ENCODE results near the gene STPG3.
A peak's percentile ranks its signal among the peaks of the same experiment; 100 is the strongest.

The STPG3 gene

GRCh38 chr9:137278061-137278701, 27.1 kb downstream of the STPG3 start:
- DNase-seq (ENCODE audit: low read depth in 3 of 3, low spot score in 1 of 3): no peak

DNA sequence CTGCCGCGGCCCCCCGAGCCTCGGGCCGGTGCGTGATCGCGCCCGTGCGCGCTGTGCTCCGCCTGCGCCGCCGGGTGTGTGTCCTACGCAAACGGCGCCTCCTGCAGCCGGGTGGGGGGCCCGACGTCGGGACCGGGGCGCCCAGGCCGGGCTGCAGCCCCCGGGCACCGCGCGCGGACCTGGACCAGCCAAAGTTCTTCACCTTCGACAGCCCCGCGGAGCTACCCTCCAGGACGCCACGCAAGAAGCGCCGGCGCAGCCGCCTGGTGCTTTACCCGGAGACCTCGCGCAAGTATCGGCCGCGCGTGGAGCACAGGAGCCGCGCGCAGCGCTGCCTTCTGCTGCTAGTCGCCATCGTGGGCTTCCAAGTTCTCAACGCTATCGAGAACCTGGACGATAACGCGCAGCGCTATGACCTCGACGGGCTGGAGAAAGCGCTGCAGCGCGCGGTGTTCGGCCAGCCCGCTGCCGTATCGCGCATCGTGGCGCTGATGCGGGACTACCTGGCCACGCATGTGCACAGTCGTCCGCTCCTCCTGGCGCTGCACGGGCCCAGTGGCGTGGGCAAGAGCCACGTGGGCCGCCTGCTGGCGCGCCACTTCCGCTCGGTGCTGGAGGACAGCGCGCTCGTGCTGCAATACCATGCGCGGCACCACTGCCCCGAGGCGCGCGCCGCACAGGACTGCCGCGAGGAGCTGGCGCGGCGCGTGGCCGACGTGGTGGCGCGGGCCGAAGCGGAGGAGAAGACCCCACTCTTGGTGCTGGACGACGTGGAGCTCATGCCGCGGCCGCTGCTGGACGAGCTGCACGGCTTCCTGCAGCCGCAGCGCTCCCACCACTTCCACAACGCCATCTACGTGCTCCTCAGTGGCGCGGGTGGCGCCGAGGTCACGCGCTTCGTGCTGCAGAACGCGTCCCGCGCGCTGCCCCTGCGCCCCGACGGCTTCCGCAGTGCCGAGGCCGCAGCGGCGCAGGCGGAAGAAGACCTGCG, 27.9 kb downstream of the STPG3 start:
- no peak for DNase-seq (ENCODE audit: low read depth in 3 of 3, low spot score in 1 of 3)

- DNase-seq (ENCODE audit: low read depth in 3 of 3, low spot score in 1 of 3): no peak
These were observed 28.8 kb downstream of the STPG3 start for GRCh38 chr9:137279741-137280473.

DNA sequence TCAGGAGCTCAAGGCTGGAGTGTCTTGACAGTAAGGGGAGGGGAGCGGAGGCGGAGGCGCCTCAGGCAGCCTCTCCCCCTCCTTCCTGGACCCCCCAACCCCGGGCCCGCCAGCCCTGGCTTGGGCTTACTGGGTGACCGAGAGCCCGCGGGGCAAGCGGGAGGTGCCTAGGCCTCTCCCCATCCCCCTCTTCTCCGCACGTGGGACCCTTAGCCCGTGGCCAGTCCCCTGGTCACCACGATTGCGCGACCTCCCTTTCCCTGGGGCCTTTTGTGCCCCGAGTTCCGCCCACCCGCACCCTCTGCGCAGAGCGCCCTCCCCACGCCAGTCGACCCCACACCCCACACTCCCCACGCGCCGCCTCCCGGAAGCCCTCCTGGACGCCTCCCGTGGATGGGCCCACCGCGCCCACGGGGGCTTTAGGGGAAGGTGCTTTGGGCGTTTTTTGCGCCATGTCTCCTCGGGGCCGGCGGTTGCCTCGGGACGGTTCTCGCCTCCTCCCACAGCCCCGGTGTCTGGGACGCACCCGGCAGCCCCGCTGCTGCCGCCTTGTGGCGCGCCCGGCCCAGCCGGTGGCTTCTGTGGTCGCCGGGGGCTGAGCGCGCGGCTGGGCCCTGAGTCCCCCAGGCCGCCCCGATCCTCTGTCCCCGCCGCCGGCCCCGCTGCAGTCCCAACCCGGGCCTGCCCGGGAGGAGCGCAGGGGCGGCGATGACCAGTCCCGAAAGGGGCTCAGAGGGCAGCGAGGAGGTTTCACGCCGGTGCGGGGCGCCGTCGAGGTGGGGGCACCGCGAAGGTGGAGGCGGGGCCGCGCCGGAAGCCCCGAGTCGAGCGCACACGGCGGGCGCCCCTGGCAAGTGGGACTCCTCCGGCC, 29.6 kb downstream of the STPG3 start:
- no peak for DNase-seq (ENCODE audit: low read depth in 3 of 3, low spot score in 1 of 3)

GRCh38 chr9:137281345-137282116, 30.4 kb downstream of the STPG3 start:
- DNase-seq (ENCODE audit: low read depth in 3 of 3, low spot score in 1 of 3): no peak

DNA sequence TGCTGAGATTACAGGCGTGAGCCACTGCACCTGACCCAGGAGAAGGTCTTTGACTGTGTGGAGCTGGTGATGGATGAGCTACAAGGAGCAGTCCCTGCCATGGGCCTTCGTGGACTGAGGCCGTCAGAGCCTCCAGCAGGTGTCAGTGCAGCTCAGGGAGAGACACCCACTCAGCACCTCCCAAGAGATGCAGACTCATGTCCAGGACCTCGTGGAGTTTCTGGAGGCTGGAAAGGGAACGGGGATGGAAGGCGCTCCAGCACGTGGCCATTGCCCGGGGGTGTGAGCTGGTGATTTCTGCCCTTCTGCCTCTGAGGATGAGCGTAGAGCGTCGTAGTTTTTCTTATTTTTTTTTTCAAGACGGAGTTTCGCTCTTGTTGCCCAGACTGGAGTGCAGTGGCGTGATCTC, 35.9 kb downstream of the STPG3 start:
- DNase-seq (ENCODE audit: low read depth in 3 of 3, low spot score in 1 of 3): no peak

GRCh38 chr9:137293094-137293481, 42.0 kb downstream of the STPG3 start:
- DNase-seq (ENCODE audit: low read depth in 3 of 3, low spot score in 1 of 3): no peak

- DNase-seq (ENCODE audit: low read depth in 3 of 3, low spot score in 1 of 3): no peak
These were observed 42.5 kb downstream of the STPG3 start for GRCh38 chr9:137293482-137294090.

DNA sequence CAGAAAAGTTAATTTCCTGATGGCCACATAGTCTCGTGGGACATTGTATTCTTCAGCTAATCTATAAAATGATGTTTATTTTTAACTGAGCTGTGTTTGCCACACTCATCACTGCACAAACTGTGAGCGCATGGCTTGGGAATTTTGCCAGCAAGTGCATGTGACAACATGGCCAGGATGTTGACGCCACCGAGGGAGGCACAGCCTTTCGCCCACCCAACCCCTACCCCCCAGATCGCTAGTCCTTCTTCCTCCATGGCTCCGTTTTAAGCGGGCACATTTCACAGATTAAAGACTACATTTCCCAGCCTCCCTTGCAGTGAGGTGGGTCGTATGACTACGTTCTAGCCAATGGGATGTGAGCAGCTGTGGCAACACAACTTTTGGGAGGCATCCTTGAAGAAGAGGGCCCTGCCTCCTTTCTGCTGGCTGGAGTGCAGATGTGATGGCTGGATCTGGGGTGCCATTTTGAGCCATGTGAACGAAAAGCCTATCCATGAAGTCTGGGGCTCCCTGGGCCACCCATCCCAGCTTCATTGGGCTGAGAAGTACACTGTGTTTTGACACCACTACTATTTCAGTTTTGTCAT, 43.1 kb downstream of the STPG3 start:
- DNase-seq (ENCODE audit: low read depth in 3 of 3, low spot score in 1 of 3): no peak

DNA sequence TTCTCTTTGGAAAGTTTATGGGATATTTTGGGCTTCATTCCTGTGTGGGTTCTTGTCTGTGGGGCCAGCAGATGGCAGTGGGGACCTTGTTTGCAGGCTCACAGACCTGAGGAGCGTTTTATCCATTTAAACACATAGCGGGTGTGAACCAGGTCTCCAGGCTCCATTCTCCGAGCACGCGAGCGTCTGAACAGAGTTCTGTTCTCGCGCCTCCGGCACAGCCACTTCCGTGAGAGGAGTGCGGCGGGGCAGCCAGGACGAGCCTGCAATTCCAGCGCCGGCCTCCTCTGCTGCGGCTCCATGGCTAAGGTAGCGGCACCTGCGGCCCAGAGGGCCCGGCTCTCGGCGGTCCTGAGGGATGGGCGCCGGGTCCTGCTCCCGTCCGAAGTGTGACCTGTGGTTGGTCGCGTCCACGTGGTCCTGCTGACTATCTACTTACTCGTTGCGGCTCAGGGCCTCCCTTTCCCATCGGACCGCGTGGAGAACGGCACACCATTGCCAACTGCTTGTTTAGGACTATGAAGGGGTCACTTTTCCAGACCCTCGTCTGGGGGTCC, 43.7 kb downstream of the STPG3 start:
- DNase-seq (ENCODE audit: low read depth in 3 of 3, low spot score in 1 of 3): no peak

- DNase-seq (ENCODE audit: low read depth in 3 of 3, low spot score in 1 of 3): peak in 1 of 3 donors; percentile 51
These were observed 44.2 kb downstream of the STPG3 start for GRCh38 chr9:137295238-137295811.

DNA sequence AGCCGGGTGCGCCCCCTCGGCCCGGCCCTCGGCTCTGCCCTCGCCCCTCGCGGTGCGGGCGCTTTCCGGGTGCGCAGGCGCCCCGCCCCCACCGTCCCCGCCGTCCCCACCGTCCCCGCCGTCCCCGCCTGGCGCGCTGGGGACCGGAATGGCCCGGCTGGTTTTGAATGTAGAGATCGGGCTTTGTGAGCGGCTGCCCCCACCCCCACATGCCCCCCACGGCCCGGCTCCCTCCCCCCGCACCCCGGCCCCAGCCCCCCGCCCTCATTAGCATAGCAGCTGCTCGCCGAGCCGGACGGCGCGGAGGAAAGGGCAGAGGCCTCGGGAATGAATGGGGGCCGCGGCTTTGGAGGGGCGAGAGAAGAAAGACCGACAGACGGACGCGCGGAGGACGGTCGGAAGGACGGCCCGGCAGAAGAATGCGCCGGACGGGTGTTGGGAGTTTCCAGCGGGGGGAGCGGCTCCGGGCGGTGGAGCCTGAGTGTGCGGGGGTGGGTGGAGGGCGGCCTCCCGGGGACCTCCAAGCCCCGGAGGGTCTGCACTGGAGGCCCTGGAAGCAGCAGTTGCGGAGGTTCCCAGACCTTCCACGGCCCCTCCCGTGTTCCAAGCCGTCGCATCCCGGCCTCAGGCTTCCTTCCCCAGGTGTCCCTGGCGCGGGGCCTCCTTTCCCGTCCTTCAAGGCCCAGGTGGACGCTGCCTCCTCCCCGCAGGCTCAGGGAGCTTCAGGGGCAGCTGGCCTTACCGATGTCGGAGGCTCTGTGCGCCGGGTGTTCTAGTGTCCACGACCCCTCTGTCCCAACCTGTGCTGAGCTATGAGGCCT, 45.0 kb downstream of the STPG3 start:
- no peak for DNase-seq (ENCODE audit: low read depth in 3 of 3, low spot score in 1 of 3)

DNA sequence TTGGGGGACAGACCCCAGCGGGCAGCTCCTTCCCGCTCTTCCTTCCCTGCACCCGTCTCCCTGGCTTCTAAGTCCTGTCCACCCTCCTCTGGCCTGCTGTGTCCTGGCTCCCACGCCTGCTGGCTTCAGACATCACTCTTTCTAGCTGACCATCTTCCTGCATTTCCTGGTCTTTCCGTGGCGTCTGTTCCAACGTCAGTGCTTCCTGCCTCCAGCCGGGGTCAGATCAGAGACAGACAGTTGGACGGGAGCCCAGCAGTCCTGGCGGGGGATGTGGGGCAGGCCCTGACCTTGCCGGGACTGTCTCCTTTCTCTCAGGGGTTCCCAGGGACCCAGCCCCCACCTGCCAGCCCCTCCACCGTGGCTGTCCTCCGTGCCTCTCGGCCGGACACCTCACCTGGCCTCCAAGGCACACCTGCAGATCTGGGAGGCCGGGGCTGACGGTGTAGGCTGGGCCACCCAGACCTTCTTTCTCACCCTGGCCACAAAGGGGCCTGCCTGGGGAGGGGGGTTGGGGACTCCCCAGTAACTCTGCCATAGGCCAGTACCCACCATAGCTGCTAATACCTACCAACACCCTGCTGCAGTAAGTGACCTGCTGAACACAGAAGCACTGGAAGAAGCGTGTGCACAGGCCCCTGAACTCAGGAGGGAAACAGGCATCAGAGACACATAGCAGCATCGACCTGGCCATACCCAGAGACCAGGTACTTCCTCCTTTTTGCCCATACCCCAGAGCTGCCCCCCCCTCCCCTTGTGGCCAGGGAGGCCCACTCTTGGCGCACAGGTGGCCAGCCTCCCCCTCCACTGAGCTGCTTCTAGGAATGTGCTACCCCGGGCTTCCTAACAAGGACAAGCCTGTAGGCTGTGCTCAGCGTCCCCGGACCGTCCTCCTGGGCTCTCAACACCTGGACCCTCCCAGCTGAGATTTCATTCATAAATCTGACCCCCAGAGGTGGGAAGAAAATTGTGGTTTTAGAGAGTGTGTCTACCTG, 45.9 kb downstream of the STPG3 start:
- DNase-seq (ENCODE audit: low read depth in 3 of 3, low spot score in 1 of 3): no peak

GRCh38 chr9:137297966-137298365, 46.9 kb downstream of the STPG3 start:
- DNase-seq (ENCODE audit: low read depth in 3 of 3, low spot score in 1 of 3): no peak

GRCh38 chr9:137298401-137299202, 47.5 kb downstream of the STPG3 start:
- DNase-seq (ENCODE audit: low read depth in 3 of 3, low spot score in 1 of 3): no peak

DNA sequence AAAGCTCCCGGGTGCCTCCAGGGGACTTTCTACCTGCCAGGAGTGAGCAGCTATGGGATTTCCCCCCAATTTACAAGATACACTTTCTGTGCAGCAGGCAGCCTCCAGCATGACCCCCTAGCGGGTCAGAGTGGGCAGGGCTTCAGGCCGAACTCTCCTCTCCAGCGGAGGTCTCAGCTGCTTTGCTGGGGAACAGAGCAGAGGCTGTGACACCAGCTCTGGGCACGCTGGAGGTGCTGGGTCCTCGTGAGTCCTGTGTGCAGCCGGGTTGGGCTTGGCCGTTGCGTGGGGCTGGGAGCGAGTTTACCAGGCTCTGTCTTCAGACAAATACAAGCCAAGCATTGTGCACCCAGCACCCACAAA, 48.1 kb downstream of the STPG3 start:
- DNase-seq (ENCODE audit: low read depth in 3 of 3, low spot score in 1 of 3): no peak
